HL-60 (cell line): Measurements from ENCODE around the gene DDX55.

Experiments
- CTCF ChIP-seq: IDR thresholded peaks from one replicate; pipeline ENCODE4 v1.5.1; 2011; ENCODE audit warnings: low read length, control low read depth, inconsistent platforms; ENCODE audit not compliant: insufficient read depth
- GABPA ChIP-seq: IDR thresholded peaks from 2 replicates; pipeline ENCODE4 v1.6.1; 2012; ENCODE audit warnings: low read depth
- POLR2AphosphoS5 ChIP-seq: IDR thresholded peaks from 2 replicates; pipeline ENCODE4 v1.6.1; 2012; ENCODE audit warnings: low read depth
- SPI1 ChIP-seq: IDR thresholded peaks from 2 replicates; pipeline ENCODE4 v1.6.1; 2012; ENCODE audit warnings: low read depth, mild to moderate bottlenecking, borderline replicate concordance
- TF ChIP-seq, protein P1 (sequence below): IDR thresholded peaks from 2 replicates; pipeline ENCODE4 v1.6.1; 2012; ENCODE audit warnings: low read depth; ENCODE audit not compliant: insufficient replicate concordance

- TF ChIP-seq CTCF (no peak), POLR2AphosphoS5 (peak; percentile 96), GABPA (peak; percentile 99), SPI1 (peak; percentile 87)
- TF ChIP-seq, protein P1, sequence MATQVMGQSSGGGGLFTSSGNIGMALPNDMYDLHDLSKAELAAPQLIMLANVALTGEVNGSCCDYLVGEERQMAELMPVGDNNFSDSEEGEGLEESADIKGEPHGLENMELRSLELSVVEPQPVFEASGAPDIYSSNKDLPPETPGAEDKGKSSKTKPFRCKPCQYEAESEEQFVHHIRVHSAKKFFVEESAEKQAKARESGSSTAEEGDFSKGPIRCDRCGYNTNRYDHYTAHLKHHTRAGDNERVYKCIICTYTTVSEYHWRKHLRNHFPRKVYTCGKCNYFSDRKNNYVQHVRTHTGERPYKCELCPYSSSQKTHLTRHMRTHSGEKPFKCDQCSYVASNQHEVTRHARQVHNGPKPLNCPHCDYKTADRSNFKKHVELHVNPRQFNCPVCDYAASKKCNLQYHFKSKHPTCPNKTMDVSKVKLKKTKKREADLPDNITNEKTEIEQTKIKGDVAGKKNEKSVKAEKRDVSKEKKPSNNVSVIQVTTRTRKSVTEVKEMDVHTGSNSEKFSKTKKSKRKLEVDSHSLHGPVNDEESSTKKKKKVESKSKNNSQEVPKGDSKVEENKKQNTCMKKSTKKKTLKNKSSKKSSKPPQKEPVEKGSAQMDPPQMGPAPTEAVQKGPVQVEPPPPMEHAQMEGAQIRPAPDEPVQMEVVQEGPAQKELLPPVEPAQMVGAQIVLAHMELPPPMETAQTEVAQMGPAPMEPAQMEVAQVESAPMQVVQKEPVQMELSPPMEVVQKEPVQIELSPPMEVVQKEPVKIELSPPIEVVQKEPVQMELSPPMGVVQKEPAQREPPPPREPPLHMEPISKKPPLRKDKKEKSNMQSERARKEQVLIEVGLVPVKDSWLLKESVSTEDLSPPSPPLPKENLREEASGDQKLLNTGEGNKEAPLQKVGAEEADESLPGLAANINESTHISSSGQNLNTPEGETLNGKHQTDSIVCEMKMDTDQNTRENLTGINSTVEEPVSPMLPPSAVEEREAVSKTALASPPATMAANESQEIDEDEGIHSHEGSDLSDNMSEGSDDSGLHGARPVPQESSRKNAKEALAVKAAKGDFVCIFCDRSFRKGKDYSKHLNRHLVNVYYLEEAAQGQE: peak; percentile 64
These were observed 31.7 kb downstream of the DDX55 start, which contains the start of the genes EIF2B1 and GTF2H3 for GRCh38 chr12:123633379-123634141.
